Measurements from ENCODE around the gene SMIM1.

Gene SMIM1

DNA sequence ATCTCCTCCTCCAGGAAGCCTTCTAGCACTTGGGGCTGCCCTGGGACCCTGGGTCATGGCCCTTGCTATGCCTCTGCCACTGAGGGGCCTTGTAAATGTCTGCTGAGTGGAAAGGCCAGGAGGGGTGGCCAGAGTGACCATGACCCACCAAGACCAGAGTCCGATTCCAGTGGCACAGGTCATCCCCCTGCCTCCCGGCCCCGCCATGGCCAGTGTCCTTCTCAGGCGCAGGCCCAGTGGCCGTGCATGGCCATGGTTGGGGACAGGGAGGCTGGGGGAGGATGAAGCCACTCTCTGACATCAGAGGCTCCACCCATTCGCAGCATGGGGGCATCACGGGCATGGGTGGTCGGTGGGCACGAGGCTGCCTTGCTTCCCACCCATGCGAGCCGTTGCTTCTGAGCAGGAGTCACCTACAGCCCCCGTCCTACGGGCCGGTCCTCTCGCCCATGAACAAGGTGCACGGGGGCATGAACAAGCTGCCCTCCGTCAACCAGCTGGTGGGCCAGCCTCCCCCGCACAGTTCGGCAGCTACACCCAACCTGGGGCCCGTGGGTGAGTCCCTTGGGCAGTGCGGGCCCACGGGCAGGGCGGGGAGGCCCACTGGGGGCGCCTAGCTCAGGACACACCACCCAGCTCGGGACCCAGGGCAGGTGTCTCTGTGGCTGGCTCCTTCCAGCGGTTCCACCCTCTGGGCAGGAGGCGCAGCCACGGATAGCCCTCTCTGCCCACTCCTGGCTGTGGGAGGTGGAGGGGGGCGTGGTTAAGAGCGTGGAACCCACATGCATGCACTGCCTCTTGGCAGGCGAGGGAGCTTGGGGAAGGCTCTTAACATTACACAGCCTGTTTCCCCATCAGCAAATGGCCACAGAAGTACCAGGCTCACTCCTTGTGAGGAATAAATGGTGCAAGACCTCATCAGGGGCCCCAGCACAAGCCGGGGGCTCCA lies 42.7 kb upstream of the SMIM1 start:
- no peak overlapping the region for H3K27ac ChIP-seq
- TF ChIP-seq ZFX (IDR thresholded peaks at IDR 0.05; ENCODE audit: borderline replicate concordance) (no peak), CTCF (IDR thresholded peaks at IDR 0.05) (no peak)

- no peak overlapping the region for H3K27ac ChIP-seq
- TF ChIP-seq ZFX (IDR thresholded peaks at IDR 0.05; ENCODE audit: borderline replicate concordance) (no peak), CTCF (IDR thresholded peaks at IDR 0.05) (no peak)
Observed at GRCh38 chr1:3730543-3731247, 41.9 kb upstream of the SMIM1 start.

- TF ChIP-seq CTCF (IDR thresholded peaks at IDR 0.05) (no peak), ZFX (IDR thresholded peaks at IDR 0.05; ENCODE audit: borderline replicate concordance) (no peak)
- no peak overlapping the region for H3K27ac ChIP-seq
Observed at GRCh38 chr1:3731583-3732433, 40.7 kb upstream of the SMIM1 start.

- TF ChIP-seq CTCF (IDR thresholded peaks at IDR 0.05) (no peak), ZFX (IDR thresholded peaks at IDR 0.05; ENCODE audit: borderline replicate concordance) (no peak)
- H3K27ac ChIP-seq = no peak overlapping the region
Observed at GRCh38 chr1:3732434-3733093, 40.0 kb upstream of the SMIM1 start.

DNA sequence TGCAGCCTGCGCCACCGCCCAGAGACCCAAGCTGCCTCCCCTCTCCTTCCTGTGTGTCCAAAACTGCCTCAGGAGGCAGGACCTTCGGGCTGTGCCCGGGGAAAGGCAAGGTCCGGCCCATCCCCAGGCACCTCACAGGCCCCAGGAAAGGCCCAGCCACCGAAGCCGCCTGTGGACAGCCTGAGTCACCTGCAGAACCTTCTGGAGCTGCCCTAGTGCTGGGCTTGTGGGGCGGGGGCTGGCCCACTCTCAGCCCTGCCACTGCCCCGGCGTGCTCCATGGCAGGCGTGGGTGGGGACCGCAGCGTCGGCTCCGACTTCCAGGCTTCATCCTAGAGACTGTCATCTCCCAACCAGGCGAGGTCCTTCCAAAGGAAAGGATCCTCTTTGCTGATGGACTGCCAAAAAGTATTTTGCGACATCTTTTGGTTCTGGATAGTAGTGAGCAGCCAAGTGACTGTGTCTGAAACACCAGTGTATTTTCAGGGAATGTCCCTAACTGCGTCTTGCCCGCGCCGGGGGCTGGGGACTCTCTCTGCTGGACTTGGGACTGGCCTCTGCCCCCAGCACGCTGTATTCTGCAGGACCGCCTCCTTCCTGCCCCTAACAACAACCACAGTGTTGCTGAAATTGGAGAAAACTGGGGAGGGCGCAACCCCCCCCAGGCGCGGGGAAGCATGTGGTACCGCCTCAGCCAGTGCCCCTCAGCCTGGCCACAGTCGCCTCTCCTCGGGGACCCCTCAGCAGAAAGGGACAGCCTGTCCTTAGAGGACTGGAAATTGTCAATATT lies 39.3 kb upstream of the SMIM1 start:
- TF ChIP-seq CTCF (IDR thresholded peaks at IDR 0.05) (no peak), ZFX (IDR thresholded peaks at IDR 0.05; ENCODE audit: borderline replicate concordance) (no peak)
- H3K27ac ChIP-seq = no peak overlapping the region
